ENCODE measurements around the gene CERK.

DNA sequence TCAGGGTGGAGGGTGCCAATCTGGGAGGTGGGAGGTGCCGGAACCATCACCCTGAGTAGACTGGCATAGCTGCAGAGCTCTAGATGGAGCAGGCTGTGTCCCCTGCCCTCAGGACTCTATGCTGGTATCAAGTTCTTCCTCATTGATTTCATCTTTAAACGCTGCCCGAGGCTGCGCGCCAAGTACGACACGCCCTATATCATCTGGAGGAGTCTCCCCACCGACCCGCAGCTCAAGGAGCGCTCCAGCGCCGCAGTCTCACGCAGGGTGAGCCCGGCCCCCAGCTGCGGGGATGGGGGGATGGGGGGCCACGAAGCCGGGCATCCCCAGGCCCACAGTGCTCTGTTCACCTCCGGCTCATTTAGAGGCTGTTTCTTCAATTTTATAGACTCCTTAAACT is 65.3 kb downstream of the CERK start:
- no peak for TF ChIP-seq POLR2A (IDR thresholded peaks at IDR 0.05)
- TF ChIP-seq, protein P1, sequence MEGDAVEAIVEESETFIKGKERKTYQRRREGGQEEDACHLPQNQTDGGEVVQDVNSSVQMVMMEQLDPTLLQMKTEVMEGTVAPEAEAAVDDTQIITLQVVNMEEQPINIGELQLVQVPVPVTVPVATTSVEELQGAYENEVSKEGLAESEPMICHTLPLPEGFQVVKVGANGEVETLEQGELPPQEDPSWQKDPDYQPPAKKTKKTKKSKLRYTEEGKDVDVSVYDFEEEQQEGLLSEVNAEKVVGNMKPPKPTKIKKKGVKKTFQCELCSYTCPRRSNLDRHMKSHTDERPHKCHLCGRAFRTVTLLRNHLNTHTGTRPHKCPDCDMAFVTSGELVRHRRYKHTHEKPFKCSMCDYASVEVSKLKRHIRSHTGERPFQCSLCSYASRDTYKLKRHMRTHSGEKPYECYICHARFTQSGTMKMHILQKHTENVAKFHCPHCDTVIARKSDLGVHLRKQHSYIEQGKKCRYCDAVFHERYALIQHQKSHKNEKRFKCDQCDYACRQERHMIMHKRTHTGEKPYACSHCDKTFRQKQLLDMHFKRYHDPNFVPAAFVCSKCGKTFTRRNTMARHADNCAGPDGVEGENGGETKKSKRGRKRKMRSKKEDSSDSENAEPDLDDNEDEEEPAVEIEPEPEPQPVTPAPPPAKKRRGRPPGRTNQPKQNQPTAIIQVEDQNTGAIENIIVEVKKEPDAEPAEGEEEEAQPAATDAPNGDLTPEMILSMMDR (IDR thresholded peaks at IDR 0.05 in 8 of 11, conservative IDR thresholded peaks at IDR 0.05 in 3 of 11), result no peak
- no peak for TF ChIP-seq POLR2AphosphoS5 (IDR thresholded peaks at IDR 0.05)

Measured in spleen (tissue), 7 donors.